GM19238 (cell line): ENCODE data around the gene ANKRD6.

Experiments
- DNase-seq: peaks from one replicate; pipeline ENCODE4 v3.0.0; 2011; ENCODE audit warnings: low spot score; ENCODE audit not compliant: insufficient read length

Gene ANKRD6

GRCh38 chr6:89471287-89471867, 38.4 kb downstream of the ANKRD6 start:
- no peak for DNase-seq

GRCh38 chr6:89475101-89475500, 42.1 kb downstream of the ANKRD6 start:
- no peak for DNase-seq

GRCh38 chr6:89475634-89476033, 42.7 kb downstream of the ANKRD6 start:
- DNase-seq: no peak

- no peak for DNase-seq
Measured at GRCh38 chr6:89479897-89480296, 46.9 kb downstream of the ANKRD6 start.

- DNase-seq: no peak
Measured at GRCh38 chr6:89481695-89482094, 48.7 kb downstream of the ANKRD6 start.

DNA sequence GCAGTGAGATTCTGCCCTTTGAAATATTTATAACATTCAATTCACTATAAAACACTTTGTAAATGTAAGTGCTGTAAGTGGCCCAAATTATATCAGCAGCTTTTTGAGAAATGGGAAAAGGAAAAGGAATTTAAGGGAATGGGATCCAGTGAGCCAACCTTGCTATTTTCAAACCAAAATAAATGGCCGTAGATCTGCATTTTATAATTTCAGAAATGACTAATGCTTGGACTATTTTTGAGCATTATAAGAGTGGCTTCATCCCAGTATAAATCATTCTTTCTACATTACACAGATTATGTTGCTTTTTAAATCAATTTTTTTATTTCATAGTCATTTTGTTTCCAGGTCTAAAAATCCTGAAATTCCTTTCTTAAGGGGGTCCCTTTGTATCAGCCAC, 49.2 kb downstream of the ANKRD6 start:
- no peak for DNase-seq

- DNase-seq: no peak
Measured at GRCh38 chr6:89483111-89483720, 50.3 kb downstream of the ANKRD6 start.

GRCh38 chr6:89485320-89485719, 52.4 kb downstream of the ANKRD6 start:
- DNase-seq: no peak

DNA sequence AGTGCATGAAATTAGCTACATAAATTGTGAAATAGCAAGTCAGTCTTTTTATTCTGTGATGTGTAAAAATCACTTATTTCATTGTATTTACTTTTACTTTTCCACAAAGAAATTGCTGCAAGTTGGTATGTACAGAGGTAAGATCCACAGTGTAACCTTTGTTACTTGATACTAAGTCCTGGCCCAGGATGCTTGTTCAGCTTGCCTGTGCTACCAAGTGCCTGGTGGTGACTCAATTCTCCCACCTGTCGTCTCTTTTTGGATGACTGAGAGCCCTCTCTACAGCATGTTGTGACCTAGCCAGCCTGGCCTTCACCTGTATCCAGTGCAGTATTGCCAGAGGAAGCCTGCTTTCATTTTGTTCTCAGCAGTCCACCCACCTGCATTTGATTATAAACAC, 54.9 kb downstream of the ANKRD6 start:
- DNase-seq: no peak

GRCh38 chr6:89488438-89488837, 55.5 kb downstream of the ANKRD6 start:
- DNase-seq: no peak

GRCh38 chr6:89489078-89489477, 56.1 kb downstream of the ANKRD6 start:
- DNase-seq: no peak

GRCh38 chr6:89492025-89492640, 59.2 kb downstream of the ANKRD6 start:
- no peak for DNase-seq

- no peak for DNase-seq
Measured at GRCh38 chr6:89494131-89494793, 61.3 kb downstream of the ANKRD6 start.

DNA sequence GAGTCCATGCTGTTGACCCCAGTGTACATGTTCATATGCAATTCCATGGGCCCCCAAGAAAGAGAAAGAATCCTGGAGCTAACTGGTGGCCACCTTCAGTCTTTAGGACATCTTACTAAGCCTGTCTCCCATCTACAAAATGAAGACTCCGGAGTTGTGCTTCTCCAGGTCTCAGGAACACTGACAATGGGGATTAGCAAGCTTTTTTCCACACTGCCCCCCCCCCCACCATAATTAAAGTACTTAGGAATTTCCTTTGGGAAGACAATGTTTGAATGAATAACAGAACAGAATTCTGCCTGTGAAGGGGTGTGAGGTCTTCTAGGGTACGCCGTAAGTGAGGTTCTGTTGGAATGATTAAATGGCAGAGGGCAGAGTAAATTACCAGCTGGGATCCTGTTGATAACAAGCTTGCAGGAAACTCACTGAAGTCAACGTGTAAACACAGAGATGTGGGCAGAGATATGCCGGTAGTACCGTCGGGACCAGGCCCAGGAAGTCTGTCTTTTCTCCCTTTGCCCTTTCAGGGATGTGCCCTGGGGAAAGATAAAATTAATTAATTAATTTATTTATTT, 63.1 kb downstream of the ANKRD6 start:
- DNase-seq: no peak

DNA sequence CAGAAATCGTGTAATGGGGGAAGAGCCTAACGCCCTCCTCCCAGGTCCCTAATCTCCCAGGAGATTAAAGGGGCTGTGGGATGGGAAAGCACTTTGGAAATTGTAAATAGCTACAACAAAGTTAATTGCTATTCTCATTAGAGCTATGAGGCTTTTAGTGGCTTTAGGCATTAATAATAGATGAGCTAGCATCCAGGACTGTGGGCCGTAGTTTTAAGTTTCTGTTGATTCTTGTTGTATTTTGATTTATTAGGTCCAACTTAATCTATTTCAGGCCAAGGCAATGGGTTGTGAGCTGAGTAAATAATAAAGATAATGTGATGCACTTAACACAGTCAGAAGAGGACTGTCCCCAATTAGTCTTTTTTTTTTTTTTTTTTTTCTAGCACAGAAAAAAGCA, 67.7 kb downstream of the ANKRD6 start:
- no peak for DNase-seq

GRCh38 chr6:89501222-89501621, 68.3 kb downstream of the ANKRD6 start:
- no peak for DNase-seq

GRCh38 chr6:89501753-89502152, 68.8 kb downstream of the ANKRD6 start:
- no peak for DNase-seq

GRCh38 chr6:89503641-89504040, 70.7 kb downstream of the ANKRD6 start:
- DNase-seq: no peak

DNA sequence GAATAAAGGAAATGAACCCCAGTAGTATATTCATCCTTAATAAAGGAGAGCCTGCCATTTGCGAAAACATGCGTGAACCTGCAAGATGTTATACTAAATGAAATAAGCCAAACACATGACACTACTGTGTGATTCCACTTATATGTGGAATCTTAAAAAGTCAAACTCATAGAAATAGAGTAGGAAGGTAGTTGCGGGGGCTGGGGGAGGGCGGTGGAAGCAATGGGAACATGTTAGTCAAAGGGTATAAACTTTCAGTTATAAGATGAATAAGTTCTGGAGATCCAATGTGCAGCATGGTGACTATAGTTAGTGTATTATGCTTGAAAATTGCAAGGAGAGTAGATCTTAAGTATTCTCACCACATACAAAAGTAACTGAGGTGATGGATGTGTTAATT, 72.9 kb downstream of the ANKRD6 start:
- DNase-seq: no peak

- DNase-seq: no peak
Measured at GRCh38 chr6:89506716-89507617, 74.0 kb downstream of the ANKRD6 start.
